NB4 (cell line): ENCODE measurements around the gene CBLC.

Experiments used
- DNase-seq: peaks from one replicate; pipeline ENCODE4 v3.0.0; 2010; ENCODE audit warnings: low read depth
- H3K4me3 ChIP-seq: one replicate; pipeline ENCODE4 v1.5.1; 2011; ENCODE audit warnings: mild to moderate bottlenecking, low read depth, low read length, moderate library complexity
- CTCF ChIP-seq: IDR thresholded peaks from one replicate; pipeline ENCODE4 v1.5.1; 2012; ENCODE audit warnings: low read depth, low read length
- MAX ChIP-seq: IDR thresholded peaks from 2 replicates; pipeline ENCODE4 v1.6.1; 2011; ENCODE audit warnings: low read depth, low read length
- MYC ChIP-seq: IDR thresholded peaks from 2 replicates; pipeline ENCODE4 v1.6.1; 2011; ENCODE audit warnings: low read depth, low read length
- POLR2A ChIP-seq: IDR thresholded peaks from 2 replicates; pipeline ENCODE4 v1.6.1; 2011; ENCODE audit warnings: mild to moderate bottlenecking; ENCODE audit not compliant: insufficient read length; ENCODE audit errors: extremely low read depth

CBLC gene

GRCh38 chr19:44789943-44790483 is 12.3 kb downstream of the CBLC start:
- TF ChIP-seq MYC, result no peak
- no peak for TF ChIP-seq POLR2A
- no peak for TF ChIP-seq CTCF
- no peak for TF ChIP-seq MAX
- H3K4me3 ChIP-seq, result no peak overlapping the region
- DNase-seq, result no peak

- H3K4me3 ChIP-seq, result no peak overlapping the region
- TF ChIP-seq CTCF (no peak), MAX (no peak), POLR2A (no peak), MYC (no peak)
- DNase-seq, result no peak
These were observed 14.6 kb downstream of the CBLC start for GRCh38 chr19:44792281-44792680.

- no peak overlapping the region for H3K4me3 ChIP-seq
- TF ChIP-seq POLR2A (no peak), MYC (no peak), MAX (no peak), CTCF (no peak)
- DNase-seq, result no peak
These were observed 16.9 kb downstream of the CBLC start for GRCh38 chr19:44794610-44795009.

GRCh38 chr19:44795398-44795987 is 17.8 kb downstream of the CBLC start:
- no peak for DNase-seq
- TF ChIP-seq MAX (no peak), MYC (no peak), CTCF (no peak), POLR2A (no peak)
- H3K4me3 ChIP-seq, result no peak overlapping the region

GRCh38 chr19:44796701-44797115 is 19.0 kb downstream of the CBLC start:
- no peak for TF ChIP-seq MAX
- no peak for TF ChIP-seq MYC
- TF ChIP-seq POLR2A, result no peak
- TF ChIP-seq CTCF, result no peak
- no peak overlapping the region for H3K4me3 ChIP-seq
- DNase-seq, result no peak
